GM12892 (cell line): ENCODE data around the gene TSHZ1.

Experiments used
- POLR2A ChIP-seq: IDR thresholded peaks from 2 replicates; pipeline ENCODE4 v1.6.1; 2011; ENCODE audit warnings: low read depth, low read length, control low read depth
- POLR2AphosphoS5 ChIP-seq: IDR thresholded peaks from 2 replicates; pipeline ENCODE4 v1.6.1; 2011; ENCODE audit warnings: low read depth, low read length, control low read depth
- TAF1 ChIP-seq: IDR thresholded peaks from 2 replicates; pipeline ENCODE4 v1.6.1; 2011; ENCODE audit warnings: low read depth, mild to moderate bottlenecking, control low read depth, low read length, borderline replicate concordance

GRCh38 chr18:75249175-75249518 lies 38.5 kb downstream of the TSHZ1 start:
- no peak for TF ChIP-seq POLR2A
- TF ChIP-seq TAF1: no peak
- TF ChIP-seq POLR2AphosphoS5: no peak
